Ascending aorta (tissue), 2 donors: ENCODE data around the gene GJC3. TPM values are rescaled to one million over a fixed set of nuclear protein-coding genes. Genes with fewer than 3 reads are reported as not detected.
"Not testable (repeated sequence)": the region's sequence is repeated elsewhere in the genome, so short reads cannot be mapped to it uniquely, and the experiment has no call there.

Source experiments
- DNase-seq, 2 donors: peaks; one replicate each; pipeline ENCODE4 v3.0.0-alpha.2; 2019; ENCODE audit warnings: low spot score in 2 of 2
- H3K27ac ChIP-seq, 2 donors: fragments of 200-600 bp; sonication (generic); one replicate each; pipeline ENCODE4 v1.5.1; 2016 to 2017; ENCODE audit warnings: mild to moderate bottlenecking in 1 of 2
- H3K27me3 ChIP-seq: fragments of 200-600 bp; sonication (generic); one replicate; pipeline ENCODE4 v1.5.1; 2017
- H3K36me3 ChIP-seq, 2 donors: fragments of 200-600 bp; sonication (generic); one replicate each; pipeline ENCODE4 v1.5.1; 2016
- H3K4me1 ChIP-seq, 2 donors: fragments of 200-600 bp; sonication (generic); one replicate each; pipeline ENCODE4 v1.5.1; 2016 to 2017; ENCODE audit warnings: mild to moderate bottlenecking in 1 of 2
- H3K4me3 ChIP-seq, 2 donors: fragments of 200-600 bp; sonication (generic); one replicate each; pipeline ENCODE4 v1.5.1; 2016 to 2017; ENCODE audit warnings: mild to moderate bottlenecking in 1 of 2
- H3K9me3 ChIP-seq, 2 donors: fragments of 200-600 bp; sonication (generic); one replicate each; pipeline ENCODE4 v1.5.1; 2016
- CTCF ChIP-seq, 3 experiments: fragments of 200-600 bp in 2 of 3; fragments of 450-650 bp in 1 of 3; sonication (generic) in 2 of 3; IDR thresholded peaks; one replicate each; pipeline ENCODE4 v1.5.1; 2016 to 2019; ENCODE audit warnings: antibody characterized with exemption in 3 of 3, mild to moderate bottlenecking in 1 of 3, moderate library complexity in 1 of 3
- intact Hi-C: fragments of 100-400 bp; cut with DNase I; formaldehyde crosslinking; loops from one replicate; pipeline ENCODE4 v1.15.1; 2023
- total RNA-seq: library from RNA; depleted of rRNA; stranded (reverse); fragments of >200 nt; gene quantifications from one replicate; pipeline ENCODE4 v1.1.0, GENCODE V29; 2016

The GJC3 gene
- total RNA-seq, 1 donor from 2014 or later: not detected

- DNase-seq: no peak
- no peak overlapping the region for H3K27ac ChIP-seq
- intact Hi-C loops: no loop called here
- H3K36me3 ChIP-seq: no peaks in the 10 kb centered on the region
- no peaks in the 10 kb centered on the region for H3K27me3 ChIP-seq
- H3K9me3 ChIP-seq: no peaks in the 10 kb centered on the region
- TF ChIP-seq CTCF (IDR thresholded peaks at IDR 0.05): peak in 1 of 3 experiments; percentile 11
- H3K4me1 ChIP-seq: no peaks in the 10 kb centered on the region
- H3K4me3 ChIP-seq: no peak overlapping the region
Observed at GRCh38 chr7:99949645-99950228, 20.3 kb upstream of the GJC3 start.

GRCh38 chr7:99947608-99948007, 18.2 kb upstream of the GJC3 start:
- DNase-seq: no peak
- Histone ChIP-seq H3K4me1 (no peaks in the 10 kb centered on the region), H3K9me3 (no peaks in the 10 kb centered on the region), H3K27ac (no peak overlapping the region), H3K27me3 (no peaks in the 10 kb centered on the region), H3K36me3 (no peaks in the 10 kb centered on the region), H3K4me3 (no peak overlapping the region)
- TF ChIP-seq CTCF (IDR thresholded peaks at IDR 0.05): no peak
- intact Hi-C loops: no loop called here

- TF ChIP-seq CTCF (IDR thresholded peaks at IDR 0.05): no peak
- Histone ChIP-seq H3K27ac (no peak overlapping the region), H3K36me3 (no peaks in the 10 kb centered on the region), H3K4me1 (no peaks in the 10 kb centered on the region), H3K27me3 (no peaks in the 10 kb centered on the region), H3K4me3 (no peak overlapping the region), H3K9me3 (no peaks in the 10 kb centered on the region)
- DNase-seq: no peak
- intact Hi-C loops: no loop called here
Observed at GRCh38 chr7:99944497-99945070, 15.2 kb upstream of the GJC3 start.

- no peaks in the 10 kb centered on the region for H3K4me1 ChIP-seq
- no peak for DNase-seq
- no peak overlapping the region for H3K27ac ChIP-seq
- H3K4me3 ChIP-seq: no peak overlapping the region
- intact Hi-C loops: no loop called here
- no peaks in the 10 kb centered on the region for H3K9me3 ChIP-seq
- no peaks in the 10 kb centered on the region for H3K36me3 ChIP-seq
- no peak for TF ChIP-seq CTCF (IDR thresholded peaks at IDR 0.05)
- no peaks in the 10 kb centered on the region for H3K27me3 ChIP-seq
Observed at GRCh38 chr7:99943641-99944496, 14.4 kb upstream of the GJC3 start.

- H3K27me3 ChIP-seq: no peaks in the 10 kb centered on the region
- no peaks in the 10 kb centered on the region for H3K36me3 ChIP-seq
- intact Hi-C loops: no loop called here
- no peak overlapping the region for H3K4me3 ChIP-seq
- no peak for TF ChIP-seq CTCF (IDR thresholded peaks at IDR 0.05)
- H3K4me1 ChIP-seq: no peaks in the 10 kb centered on the region
- H3K9me3 ChIP-seq: no peaks in the 10 kb centered on the region
- H3K27ac ChIP-seq: no peak overlapping the region
- no peak for DNase-seq
Observed at GRCh38 chr7:99938296-99938695, 8.9 kb upstream of the GJC3 start.

GRCh38 chr7:99935009-99935408, 5.6 kb upstream of the GJC3 start:
- H3K27ac ChIP-seq, H3K9me3 ChIP-seq, H3K36me3 ChIP-seq, intact Hi-C loops, H3K4me3 ChIP-seq, H3K4me1 ChIP-seq, DNase-seq, H3K27me3 ChIP-seq: not testable (repeated sequence)
